Measurements from ENCODE around the gene ADGRG2.

ADGRG2 gene

GRCh38 chrX:19100586-19100985, 21.7 kb downstream of the ADGRG2 start:
- ATAC-seq (ENCODE audit: insufficient read depth, low read depth) (no peak), DNase-seq (no peak)
- Histone ChIP-seq H3K9me3 (ENCODE audit: insufficient read depth, low read length, severe bottlenecking) (no peaks in the 10 kb centered on the region), H3K36me3 (ENCODE audit: insufficient read depth, low read length) (no peaks in the 10 kb centered on the region), H3K27me3 (ENCODE audit: insufficient read depth, low read length, poor library complexity) (no peaks in the 10 kb centered on the region), H3K4me2 (ENCODE audit: insufficient read depth, low read length) (no peak overlapping the region), H3K4me1 (ENCODE audit: insufficient read depth, low read length) (no peaks in the 10 kb centered on the region), H3K9ac (ENCODE audit: low read depth, low read length) (no peak overlapping the region), H4K20me1 (ENCODE audit: insufficient read depth, low read length) (no peaks in the 10 kb centered on the region), H3K27ac (ENCODE audit: low read length) (no peak overlapping the region), H3K4me3 (ENCODE audit: low read depth in 1 of 2, low read length in 2 of 2) (no peak overlapping the region), H2AFZ (ENCODE audit: low read depth, low read length) (no peak overlapping the region), H3K79me2 (ENCODE audit: insufficient read depth, low read length) (no peaks in the 10 kb centered on the region)
- TF ChIP-seq EZH2 (IDR thresholded peaks at IDR 0.05; ENCODE audit: borderline replicate concordance, low read depth, low read length, severe bottlenecking), result no peak
- no peak for TF ChIP-seq CTCF (IDR thresholded peaks at IDR 0.05; ENCODE audit: borderline replicate concordance, extremely low read depth, low read length, poor library complexity, severe bottlenecking)

GRCh38 chrX:19097553-19098283, 24.6 kb downstream of the ADGRG2 start:
- no peaks in the 10 kb centered on the region for H3K4me1 ChIP-seq (ENCODE audit: insufficient read depth, low read length)
- no peaks in the 10 kb centered on the region for H3K27me3 ChIP-seq (ENCODE audit: insufficient read depth, low read length, poor library complexity)
- no peak overlapping the region for H3K4me2 ChIP-seq (ENCODE audit: insufficient read depth, low read length)
- DNase-seq (no peak), ATAC-seq (ENCODE audit: insufficient read depth, low read depth) (no peak)
- H2AFZ ChIP-seq (ENCODE audit: low read depth, low read length), result no peak overlapping the region
- H3K9ac ChIP-seq (ENCODE audit: low read depth, low read length), result no peak overlapping the region
- no peak overlapping the region for H3K27ac ChIP-seq (ENCODE audit: low read length)
- no peaks in the 10 kb centered on the region for H4K20me1 ChIP-seq (ENCODE audit: insufficient read depth, low read length)
- H3K36me3 ChIP-seq (ENCODE audit: insufficient read depth, low read length), result no peaks in the 10 kb centered on the region
- H3K4me3 ChIP-seq (ENCODE audit: low read depth in 1 of 2, low read length in 2 of 2), result no peak overlapping the region
- no peaks in the 10 kb centered on the region for H3K79me2 ChIP-seq (ENCODE audit: insufficient read depth, low read length)
- H3K9me3 ChIP-seq (ENCODE audit: insufficient read depth, low read length, severe bottlenecking), result no peaks in the 10 kb centered on the region
- TF ChIP-seq EZH2 (IDR thresholded peaks at IDR 0.05; ENCODE audit: borderline replicate concordance, low read depth, low read length, severe bottlenecking) (no peak), CTCF (IDR thresholded peaks at IDR 0.05; ENCODE audit: borderline replicate concordance, extremely low read depth, low read length, poor library complexity, severe bottlenecking) (no peak)

- Histone ChIP-seq H3K79me2 (ENCODE audit: insufficient read depth, low read length) (no peaks in the 10 kb centered on the region), H3K9ac (ENCODE audit: low read depth, low read length) (no peak overlapping the region), H2AFZ (ENCODE audit: low read depth, low read length) (no peak overlapping the region), H3K4me1 (ENCODE audit: insufficient read depth, low read length) (no peaks in the 10 kb centered on the region), H4K20me1 (ENCODE audit: insufficient read depth, low read length) (no peaks in the 10 kb centered on the region), H3K9me3 (ENCODE audit: insufficient read depth, low read length, severe bottlenecking) (no peaks in the 10 kb centered on the region), H3K4me2 (ENCODE audit: insufficient read depth, low read length) (no peak overlapping the region), H3K4me3 (ENCODE audit: low read depth in 1 of 2, low read length in 2 of 2) (no peak overlapping the region), H3K27ac (ENCODE audit: low read length) (no peak overlapping the region), H3K36me3 (ENCODE audit: insufficient read depth, low read length) (no peaks in the 10 kb centered on the region), H3K27me3 (ENCODE audit: insufficient read depth, low read length, poor library complexity) (no peaks in the 10 kb centered on the region)
- TF ChIP-seq EZH2 (IDR thresholded peaks at IDR 0.05; ENCODE audit: borderline replicate concordance, low read depth, low read length, severe bottlenecking), result no peak
- no peak for TF ChIP-seq CTCF (IDR thresholded peaks at IDR 0.05; ENCODE audit: borderline replicate concordance, extremely low read depth, low read length, poor library complexity, severe bottlenecking)
- ATAC-seq (ENCODE audit: insufficient read depth, low read depth), result no peak
- DNase-seq, result no peak
Measured at GRCh38 chrX:19096586-19096985, 25.7 kb downstream of the ADGRG2 start.
